ENCODE results near the gene USP30.

USP30 gene

GRCh38 chr12:109102491-109102890, 50.1 kb downstream of the USP30 start:
- TF ChIP-seq, protein P1, sequence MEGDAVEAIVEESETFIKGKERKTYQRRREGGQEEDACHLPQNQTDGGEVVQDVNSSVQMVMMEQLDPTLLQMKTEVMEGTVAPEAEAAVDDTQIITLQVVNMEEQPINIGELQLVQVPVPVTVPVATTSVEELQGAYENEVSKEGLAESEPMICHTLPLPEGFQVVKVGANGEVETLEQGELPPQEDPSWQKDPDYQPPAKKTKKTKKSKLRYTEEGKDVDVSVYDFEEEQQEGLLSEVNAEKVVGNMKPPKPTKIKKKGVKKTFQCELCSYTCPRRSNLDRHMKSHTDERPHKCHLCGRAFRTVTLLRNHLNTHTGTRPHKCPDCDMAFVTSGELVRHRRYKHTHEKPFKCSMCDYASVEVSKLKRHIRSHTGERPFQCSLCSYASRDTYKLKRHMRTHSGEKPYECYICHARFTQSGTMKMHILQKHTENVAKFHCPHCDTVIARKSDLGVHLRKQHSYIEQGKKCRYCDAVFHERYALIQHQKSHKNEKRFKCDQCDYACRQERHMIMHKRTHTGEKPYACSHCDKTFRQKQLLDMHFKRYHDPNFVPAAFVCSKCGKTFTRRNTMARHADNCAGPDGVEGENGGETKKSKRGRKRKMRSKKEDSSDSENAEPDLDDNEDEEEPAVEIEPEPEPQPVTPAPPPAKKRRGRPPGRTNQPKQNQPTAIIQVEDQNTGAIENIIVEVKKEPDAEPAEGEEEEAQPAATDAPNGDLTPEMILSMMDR (IDR thresholded peaks at IDR 0.05; ENCODE audit: low read depth, low read length): no peak
- in situ Hi-C loops (cut with HindIII; ENCODE audit: low sequenced_read_pairs): no loop called here
- DNase-seq (ENCODE audit: low read depth, low spot score): no peak

DNA sequence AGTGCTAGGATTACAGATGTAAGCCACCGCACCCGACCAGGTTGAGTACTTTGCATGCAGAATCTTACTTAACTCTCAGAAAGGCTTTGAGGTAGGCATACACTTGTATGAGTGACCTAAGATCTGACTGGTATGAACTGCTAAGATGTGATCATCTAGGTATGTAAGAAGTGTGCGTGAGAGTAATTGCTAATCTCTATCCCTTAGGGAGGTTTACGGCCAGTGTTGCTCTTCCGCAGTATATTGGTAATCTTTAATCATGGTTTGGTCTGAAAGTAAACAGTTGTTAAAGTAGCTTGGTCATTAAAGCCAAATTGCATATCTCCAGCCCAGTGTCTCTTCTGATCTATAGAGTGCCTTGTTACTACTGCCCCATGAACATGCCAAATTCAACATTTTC, 52.8 kb downstream of the USP30 start:
- DNase-seq (ENCODE audit: low read depth, low spot score): no peak
- in situ Hi-C loops (cut with HindIII; ENCODE audit: low sequenced_read_pairs): no loop called here
- TF ChIP-seq, protein P1 (IDR thresholded peaks at IDR 0.05; ENCODE audit: low read depth, low read length): no peak
- no peak overlapping the region for H3K4me3 ChIP-seq (ENCODE audit: low read depth, low read length)

More at GRCh38 chr12:109102491-109102890, 50.1 kb downstream of the USP30 start:
- no peak overlapping the region for H3K4me3 ChIP-seq (ENCODE audit: low read depth, low read length)

GRCh38 chr12:109109746-109110350, 57.5 kb downstream of the USP30 start:
- TF ChIP-seq, protein P1 (IDR thresholded peaks at IDR 0.05; ENCODE audit: low read depth, low read length): no peak
- no peak overlapping the region for H3K4me3 ChIP-seq (ENCODE audit: low read depth, low read length)
- in situ Hi-C loops (cut with HindIII; ENCODE audit: low sequenced_read_pairs): no loop called here
- DNase-seq (ENCODE audit: low read depth, low spot score): no peak

- TF ChIP-seq, protein P1 (IDR thresholded peaks at IDR 0.05; ENCODE audit: low read depth, low read length): no peak
- in situ Hi-C loops (cut with HindIII; ENCODE audit: low sequenced_read_pairs): no loop called here
- peak overlapping the region; percentile 52 for H3K4me3 ChIP-seq (ENCODE audit: low read depth, low read length)
- DNase-seq (ENCODE audit: low read depth, low spot score): peak; percentile 83
These were observed 58.7 kb downstream of the USP30 start for GRCh38 chr12:109110988-109111495.

- TF ChIP-seq, protein P1 (IDR thresholded peaks at IDR 0.05; ENCODE audit: low read depth, low read length): no peak
- in situ Hi-C loops (cut with HindIII; ENCODE audit: low sequenced_read_pairs): no loop called here
These were observed 60.5 kb downstream of the USP30 start for GRCh38 chr12:109112720-109113465.

GRCh38 chr12:109113661-109114321, 61.4 kb downstream of the USP30 start:
- no peak overlapping the region for H3K4me3 ChIP-seq (ENCODE audit: low read depth, low read length)
- no peak for DNase-seq (ENCODE audit: low read depth, low spot score)
- in situ Hi-C loops (cut with HindIII; ENCODE audit: low sequenced_read_pairs): no loop called here
- TF ChIP-seq, protein P1 (IDR thresholded peaks at IDR 0.05; ENCODE audit: low read depth, low read length): no peak

More at GRCh38 chr12:109112720-109113465, 60.5 kb downstream of the USP30 start:
- DNase-seq (ENCODE audit: low read depth, low spot score): no peak
- H3K4me3 ChIP-seq (ENCODE audit: low read depth, low read length): no peak overlapping the region
